GM12872 (cell line): ENCODE results near the gene TSSK1B.
A peak's percentile ranks its signal among the peaks of the same experiment; 100 is the strongest.

ENCODE experiments used
- CTCF ChIP-seq: IDR thresholded peaks from 3 replicates; pipeline ENCODE4 v1.5.1; 2011; ENCODE audit warnings: low read depth, mild to moderate bottlenecking, low read length, moderate library complexity; ENCODE audit not compliant: insufficient read depth

TSSK1B gene

GRCh38 chr5:113450929-113451328, 16.1 kb upstream of the TSSK1B start:
- no peak for TF ChIP-seq CTCF

- TF ChIP-seq CTCF = no peak
Measured at GRCh38 chr5:113450462-113450861, 15.7 kb upstream of the TSSK1B start.

GRCh38 chr5:113448252-113448651, 13.5 kb upstream of the TSSK1B start:
- TF ChIP-seq CTCF = no peak

GRCh38 chr5:113447498-113448050, 12.8 kb upstream of the TSSK1B start:
- 0 out of 3 replicates have a peak, but pooled peaks have one; percentile 5 for TF ChIP-seq CTCF

GRCh38 chr5:113446358-113446927, 11.7 kb upstream of the TSSK1B start:
- TF ChIP-seq CTCF = no peak

- TF ChIP-seq CTCF = no peak
Measured at GRCh38 chr5:113437111-113437510, 2.3 kb upstream of the TSSK1B start.

GRCh38 chr5:113435575-113435974, 786 bp upstream of the TSSK1B start:
- TF ChIP-seq CTCF = no peak
